KMS-11 (cell line): ENCODE measurements around the gene MTIF3.

Experiments
- H2AFZ ChIP-seq: fragments of 200-600 bp; sonication (generic); 2 replicates; pipeline ENCODE4 v1.6.1; 2016; ENCODE audit warnings: antibody characterized with exemption, mixed run types, low read depth
- H3K27ac ChIP-seq: fragments of 200-600 bp; sonication (generic); 2 replicates; pipeline ENCODE4 v1.6.1; 2016; ENCODE audit warnings: mild to moderate bottlenecking, mixed run types
- H3K27me3 ChIP-seq: fragments of 200-600 bp; sonication (generic); 2 replicates; pipeline ENCODE4 v1.6.1; 2017; ENCODE audit warnings: mild to moderate bottlenecking, low read depth, mixed run types, moderate library complexity; ENCODE audit not compliant: insufficient read depth
- H3K36me3 ChIP-seq: fragments of 200-600 bp; sonication (generic); 2 replicates; pipeline ENCODE4 v1.6.1; 2017; ENCODE audit warnings: mild to moderate bottlenecking, mixed run types; ENCODE audit not compliant: insufficient read depth
- H3K4me1 ChIP-seq: fragments of 200-600 bp; sonication (generic); 2 replicates; pipeline ENCODE4 v1.6.1; 2016; ENCODE audit warnings: mild to moderate bottlenecking, low read depth, mixed run types; ENCODE audit not compliant: poor library complexity, severe bottlenecking
- H3K4me2 ChIP-seq: fragments of 200-600 bp; sonication (generic); 2 replicates; pipeline ENCODE4 v1.7.0; 2016; ENCODE audit warnings: mild to moderate bottlenecking, mixed run types
- H3K4me3 ChIP-seq: fragments of 200-600 bp; sonication (generic); IDR thresholded peaks from 2 replicates; pipeline ENCODE4 v1.6.1; 2017; ENCODE audit warnings: low read depth, low read length, mixed read lengths; ENCODE audit not compliant: insufficient read depth
- H3K79me2 ChIP-seq: fragments of 200-600 bp; sonication (generic); 2 replicates; pipeline ENCODE4 v1.6.1; 2016; ENCODE audit warnings: low read depth, mixed run types; ENCODE audit not compliant: insufficient read depth
- H3K9ac ChIP-seq: fragments of 200-600 bp; sonication (generic); 2 replicates; pipeline ENCODE4 v1.6.1; 2016; ENCODE audit warnings: mild to moderate bottlenecking, mixed run types
- H4K20me1 ChIP-seq: fragments of 200-600 bp; sonication (generic); 2 replicates; pipeline ENCODE4 v1.6.1; 2016; ENCODE audit warnings: mild to moderate bottlenecking, mixed run types; ENCODE audit not compliant: insufficient read depth
- CTCF ChIP-seq: fragments of 200-600 bp; sonication (generic); conservative IDR thresholded peaks from 2 replicates; pipeline ENCODE4 v1.6.1; 2017; ENCODE audit warnings: low read depth, mild to moderate bottlenecking, antibody characterized with exemption, low read length, moderate library complexity, mixed read lengths

The MTIF3 gene

GRCh38 chr13:27449936-27450828, at the start of gene MTIF3:
Gene MTIF3, minus strand, starts transcription at chr13:27450564. Its CDS starts 10,116 bp downstream, at chr13:27440448.
- H3K4me1 ChIP-seq: peaks cover 20% of the 10 kb centered on the region
- H2AFZ ChIP-seq: peak within 1 kb of the TSS; percentile 81
- no peak within 1 kb of the TSS for H3K4me3 ChIP-seq
- H3K36me3 ChIP-seq: no peaks in the 10 kb centered on the region
- no peaks in the 10 kb centered on the region for H3K27me3 ChIP-seq
- H3K4me2 ChIP-seq: peak within 1 kb of the TSS; percentile 80
- H4K20me1 ChIP-seq: no peaks in the 10 kb centered on the region
- H3K79me2 ChIP-seq: peaks cover 14% of the 10 kb centered on the region
- peak within 1 kb of the TSS; percentile 63 for H3K9ac ChIP-seq
- peak within 1 kb of the TSS; percentile 90 for H3K27ac ChIP-seq
- TF ChIP-seq CTCF: no peak

- Histone ChIP-seq H3K9ac (no peak overlapping the region), H3K36me3 (no peaks in the 10 kb centered on the region), H3K4me1 (no peaks in the 10 kb centered on the region), H3K79me2 (no peaks in the 10 kb centered on the region), H3K27me3 (no peaks in the 10 kb centered on the region), H3K4me3 (no peak overlapping the region), H4K20me1 (no peaks in the 10 kb centered on the region), H3K27ac (no peak overlapping the region), H2AFZ (no peak overlapping the region), H3K4me2 (no peak overlapping the region)
- TF ChIP-seq CTCF: no peak
Observed at GRCh38 chr13:27497563-27498230, 47.3 kb upstream of the MTIF3 start.

- no peak overlapping the region for H3K27ac ChIP-seq
- H3K36me3 ChIP-seq: no peaks in the 10 kb centered on the region
- no peaks in the 10 kb centered on the region for H3K79me2 ChIP-seq
- no peak overlapping the region for H3K4me2 ChIP-seq
- TF ChIP-seq CTCF: no peak
- no peaks in the 10 kb centered on the region for H3K27me3 ChIP-seq
- H3K4me1 ChIP-seq: no peaks in the 10 kb centered on the region
- no peak overlapping the region for H3K9ac ChIP-seq
- no peak overlapping the region for H2AFZ ChIP-seq
- H3K4me3 ChIP-seq: no peak overlapping the region
- H4K20me1 ChIP-seq: no peaks in the 10 kb centered on the region
Observed at GRCh38 chr13:27496536-27497273, 46.3 kb upstream of the MTIF3 start.

DNA sequence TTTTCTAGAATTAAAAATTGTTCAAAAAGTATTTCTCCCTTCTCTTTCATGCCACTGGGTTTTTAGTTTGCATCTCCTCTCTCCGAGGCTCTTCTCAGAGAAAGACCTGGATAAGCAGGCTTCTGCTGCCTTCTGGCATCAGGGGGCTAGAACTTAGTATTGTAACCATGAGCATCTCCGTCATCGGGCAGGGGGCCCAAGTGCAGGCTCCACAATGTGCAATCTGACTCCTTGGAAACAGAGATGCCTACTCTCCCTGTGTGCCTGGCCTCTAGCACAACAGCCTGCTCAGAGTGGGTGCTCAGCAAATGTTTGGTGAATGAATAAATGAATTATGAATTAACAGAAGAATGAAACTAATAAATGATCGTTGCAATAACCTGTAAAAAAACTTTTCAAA, 45.6 kb upstream of the MTIF3 start:
- Histone ChIP-seq H3K79me2 (no peaks in the 10 kb centered on the region), H4K20me1 (no peaks in the 10 kb centered on the region), H3K36me3 (no peaks in the 10 kb centered on the region), H3K9ac (no peak overlapping the region), H2AFZ (no peak overlapping the region), H3K4me1 (no peaks in the 10 kb centered on the region), H3K4me3 (no peak overlapping the region), H3K27ac (no peak overlapping the region), H3K27me3 (no peaks in the 10 kb centered on the region), H3K4me2 (no peak overlapping the region)
- TF ChIP-seq CTCF: no peak
